Endothelial cell of umbilical vein (primary cell): ENCODE results near the gene GIT2. TPM values are rescaled to one million over a fixed set of nuclear protein-coding genes. Genes with fewer than 3 reads are reported as not detected.

Experiments
- BruUV-seq: library from RNA; stranded (reverse); fragments of 400-500 nt; replicated peaks from 2 replicates; lab custom pipeline; 2021; lab: Mats Ljungman, UMichigan
- CTCF ChIA-PET: fragments of 300-600, 350-600 bp; sonication (Branson Sonifier 250); formaldehyde crosslinking; loops from one replicate; lab custom pipeline; 2021; ENCODE audit warnings: antibody characterized with exemption, inconsistent platforms; lab: Charles Lee
- POLR2A ChIA-PET: fragments of 300-600, 350-600 bp; sonication (Branson Sonifier 250); formaldehyde crosslinking; loops from one replicate; lab custom pipeline; 2021; ENCODE audit warnings: antibody characterized with exemption, inconsistent platforms; lab: Charles Lee
- DNase-seq: peaks from one replicate; pipeline ENCODE4 v3.0.0-alpha.2; 2011; ENCODE audit warnings: low read depth, low spot score
- FAIRE-seq: peaks from 2 replicates; lab custom pipeline; 2011; peaks lifted over from hg19 to GRCh38; lab: Jason Lieb, UNC
- H2AFZ ChIP-seq: 2 replicates; pipeline ENCODE4 v1.6.0; 2012; ENCODE audit warnings: low read depth, low read length, control low read depth, inconsistent platforms
- H3K27ac ChIP-seq: 2 replicates; pipeline ENCODE4 v1.5.1; 2011; ENCODE audit warnings: low read depth, mild to moderate bottlenecking, control low read depth, low read length, moderate library complexity; ENCODE audit not compliant: insufficient read depth
- H3K27me3 ChIP-seq, 2 experiments: 2 replicates each; pipeline versions ENCODE4 v1.6.0 to v1.6.1; 2011; ENCODE audit warnings: low read length in 2 of 2, mixed read lengths in 1 of 2; ENCODE audit not compliant: control insufficient read depth in 2 of 2, insufficient read depth in 2 of 2
- H3K36me3 ChIP-seq, 2 experiments: 2 replicates in 1 of 2; 3 replicates in 1 of 2; pipeline ENCODE4 v1.5.1; 2011; ENCODE audit warnings: low read length in 2 of 2, mild to moderate bottlenecking in 1 of 2, moderate library complexity in 1 of 2; ENCODE audit not compliant: control insufficient read depth in 2 of 2, insufficient read depth in 2 of 2; ENCODE audit errors: extremely low read depth in 1 of 2
- H3K4me1 ChIP-seq: 3 replicates; pipeline ENCODE4 v1.5.1; 2011; ENCODE audit warnings: mild to moderate bottlenecking, low read length; ENCODE audit not compliant: control insufficient read depth, insufficient read depth; ENCODE audit errors: extremely low read depth
- H3K4me2 ChIP-seq: 2 replicates; pipeline ENCODE4 v1.6.1; 2011; ENCODE audit warnings: low read length, control low read depth, mixed read lengths; ENCODE audit not compliant: insufficient read depth
- H3K4me3 ChIP-seq, 3 experiments: fragments of 200-600 bp in 1 of 3; sonication (generic), shearing (Covaris generic) in 1 of 3; replicated peaks in 1 of 3; 2 replicates each; pipeline ENCODE4 v1.5.1; 2011 to 2016; ENCODE audit warnings: control low read depth in 3 of 3, low read length in 3 of 3, mild to moderate bottlenecking in 2 of 3, inconsistent platforms in 1 of 3, low read depth in 1 of 3, moderate library complexity in 1 of 3; ENCODE audit not compliant: insufficient read depth in 1 of 3
- H3K79me2 ChIP-seq: 2 replicates; pipeline ENCODE4 v1.6.0; 2012; ENCODE audit warnings: low read length, inconsistent platforms; ENCODE audit not compliant: control insufficient read depth, insufficient read depth
- H3K9ac ChIP-seq: replicated peaks from 2 replicates; pipeline ENCODE3; 2011; ENCODE audit warnings: low read length, control low read depth; ENCODE audit not compliant: insufficient read depth; ENCODE audit errors: extremely low read depth
- H3K9me1 ChIP-seq: replicated peaks from 3 replicates; pipeline ENCODE4 v1.6.0; 2011; ENCODE audit warnings: mild to moderate bottlenecking, low read length; ENCODE audit not compliant: control insufficient read depth, insufficient read depth; ENCODE audit errors: extremely low read depth
- H3K9me3 ChIP-seq: replicated peaks from 2 replicates; pipeline ENCODE4 v1.5.1; 2012; ENCODE audit warnings: low read length, inconsistent platforms; ENCODE audit not compliant: control insufficient read depth, insufficient read depth
- H4K20me1 ChIP-seq: replicated peaks from 2 replicates; pipeline ENCODE3; 2011; ENCODE audit warnings: mild to moderate bottlenecking, low read length; ENCODE audit not compliant: control insufficient read depth, insufficient read depth; ENCODE audit errors: extremely low read depth
- CTCF ChIP-seq, 2 donors: IDR thresholded peaks; 1 replicate in 1 of 2; 2 replicates in 1 of 2; pipeline ENCODE4 v1.5.1; 2011; ENCODE audit warnings: low read length in 2 of 2, mild to moderate bottlenecking in 2 of 2, moderate library complexity in 2 of 2, control low read depth in 1 of 2, inconsistent platforms in 1 of 2, low read depth in 1 of 2; ENCODE audit not compliant: insufficient read depth in 1 of 2; ENCODE audit errors: extremely low read depth in 1 of 2
- EZH2 ChIP-seq: IDR thresholded peaks from 2 replicates; pipeline ENCODE4 v1.6.1; 2012; ENCODE audit warnings: borderline replicate concordance, low read depth, mild to moderate bottlenecking, moderate library complexity, low read length, inconsistent platforms; ENCODE audit not compliant: severe bottlenecking
- GATA2 ChIP-seq: IDR thresholded peaks from 2 replicates; pipeline ENCODE4 v1.7.0; 2011; ENCODE audit warnings: low read depth, mild to moderate bottlenecking, moderate library complexity, mixed read lengths, low read length; ENCODE audit not compliant: insufficient read length, insufficient read depth
- POLR2A ChIP-seq: IDR thresholded peaks from 2 replicates; pipeline ENCODE4 v1.6.1; 2012; ENCODE audit warnings: low read depth, mild to moderate bottlenecking, control low read depth, low read length
- POLR2AphosphoS5 ChIP-seq: IDR thresholded peaks from 2 replicates; pipeline ENCODE4 v1.6.1; 2012; ENCODE audit warnings: low read depth, mild to moderate bottlenecking, control low read depth, low read length, moderate library complexity; ENCODE audit not compliant: insufficient read depth
- dilution Hi-C: fragments of 300-500 bp; cut with MboI; formaldehyde crosslinking; loops from one replicate; pipeline ENCODE4 v1.15.0; 2019; ENCODE audit warnings: low sequenced_read_pairs; ENCODE audit not compliant: extremely low pct_ligation_motif_present
- intact Hi-C: fragments of 100-400 bp; cut with micrococcal nuclease; formaldehyde crosslinking; loops from one replicate; pipeline ENCODE4 v1.10.0; 2022
- polyA plus RNA-seq, 4 experiments: library from polyadenylated mRNA; depleted of rRNA in 3 of 4; stranded (reverse) in 3 of 4; unstranded in 1 of 4; fragments of >200 nt; gene quantifications; 2 replicates each; pipeline versions ENCODE4 v1.2.1 to v1.2.3, GENCODE V29; 2011 to 2012; ENCODE audit warnings: missing spikeins in 1 of 4
- total RNA-seq: library from RNA; stranded (reverse); gene quantifications from 2 replicates; pipeline ENCODE4 v1.2.3, GENCODE V29; 2021

The GIT2 gene
- total and polyA plus RNA-seq, 2 donors (not counting 3 experiments of a cell fraction or from before 2014, with no cell fraction given): 37.3 to 77.2 TPM

- Histone ChIP-seq H3K9me3 (no peaks in the 10 kb centered on the region), H2AFZ (no peak overlapping the region), H3K9me1 (no peaks in the 10 kb centered on the region), H3K4me3 (no peak overlapping the region), H3K9ac (no peak overlapping the region), H4K20me1 (no peaks in the 10 kb centered on the region), H3K27ac (no peak overlapping the region), H3K27me3 (no peaks in the 10 kb centered on the region), H3K4me2 (no peak overlapping the region), H3K36me3 (peaks cover 15 to 27% of the 10 kb centered on the region in 2 experiments), H3K4me1 (no peaks in the 10 kb centered on the region), H3K79me2 (no peaks in the 10 kb centered on the region)
- intact Hi-C loops (no loop called here), dilution Hi-C loops (no loop called here)
- CTCF ChIA-PET: interaction anchor here (1.9 to 2.7 kb wide), 2 partner anchors 12 to 63 kb away, joined by 6 to 8 read pairs; no protein-coding TSS in a partner anchor
- no TSS peak for BruUV-seq
- DNase-seq (no peak), FAIRE-seq (no peak)
- POLR2A ChIA-PET: no interaction called here
- TF ChIP-seq GATA2: no peak
- TF ChIP-seq POLR2AphosphoS5: no peak
- no peak for TF ChIP-seq EZH2
- TF ChIP-seq POLR2A: no peak
- TF ChIP-seq CTCF (IDR thresholded peaks at IDR 0.05; ENCODE audit: extremely low read depth in 1 of 2, insufficient read depth in 1 of 2, low read depth in 1 of 2, low read length in 2 of 2): no peak
Measured at GRCh38 chr12:109916045-109916444, 80.1 kb downstream of the GIT2 start.
